Measurements from ENCODE around the gene CCDC141.

Gene CCDC141

DNA sequence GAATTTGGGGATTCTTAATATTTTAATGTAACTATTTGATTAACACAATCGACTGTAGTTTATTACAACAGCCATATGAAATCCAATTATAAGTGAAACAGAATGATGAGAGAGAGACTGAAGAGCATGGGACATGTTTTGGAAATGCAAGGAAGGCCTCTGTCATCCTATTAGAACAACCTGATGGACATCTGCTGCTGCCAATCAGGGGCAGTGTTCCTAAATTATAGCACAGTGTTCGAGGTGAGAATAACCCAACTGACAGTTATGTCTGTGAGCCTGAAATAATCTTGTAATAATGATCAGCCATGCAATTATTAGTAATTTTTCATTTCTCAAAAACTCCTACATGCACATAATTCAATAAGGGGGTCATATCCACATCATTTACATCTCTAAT, 73.6 kb downstream of the CCDC141 start:
- no peak for DNase-seq

DNA sequence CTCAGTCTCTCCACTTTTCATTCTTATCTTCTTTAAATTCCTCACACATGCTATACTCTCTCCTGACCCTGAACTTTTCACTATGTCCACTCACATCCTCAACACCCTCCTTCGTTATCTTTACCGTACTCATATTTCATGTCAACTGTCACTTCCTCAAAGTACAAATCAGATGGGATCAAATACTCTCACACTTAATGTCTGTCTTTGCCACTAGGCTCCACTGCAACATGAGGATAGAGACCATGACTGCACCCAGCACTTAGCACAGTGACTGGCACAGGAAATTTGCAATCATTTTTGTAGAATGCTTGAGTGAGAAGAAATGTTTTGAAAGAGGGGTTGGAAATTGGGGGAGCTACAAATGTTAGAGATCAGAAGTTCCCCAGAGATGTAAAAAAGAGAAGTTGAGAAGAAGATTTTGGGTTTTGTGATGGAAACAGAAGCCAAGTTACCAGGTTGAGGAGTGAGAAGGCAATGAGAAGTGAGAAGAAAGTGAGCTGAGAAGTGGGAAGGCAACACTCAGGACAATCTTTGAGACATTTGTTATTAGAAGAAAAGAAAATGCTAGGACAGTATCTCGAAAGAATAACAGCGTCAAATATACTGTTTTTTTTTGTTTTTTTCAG, 87.0 kb downstream of the CCDC141 start:
- DNase-seq: no peak

DNA sequence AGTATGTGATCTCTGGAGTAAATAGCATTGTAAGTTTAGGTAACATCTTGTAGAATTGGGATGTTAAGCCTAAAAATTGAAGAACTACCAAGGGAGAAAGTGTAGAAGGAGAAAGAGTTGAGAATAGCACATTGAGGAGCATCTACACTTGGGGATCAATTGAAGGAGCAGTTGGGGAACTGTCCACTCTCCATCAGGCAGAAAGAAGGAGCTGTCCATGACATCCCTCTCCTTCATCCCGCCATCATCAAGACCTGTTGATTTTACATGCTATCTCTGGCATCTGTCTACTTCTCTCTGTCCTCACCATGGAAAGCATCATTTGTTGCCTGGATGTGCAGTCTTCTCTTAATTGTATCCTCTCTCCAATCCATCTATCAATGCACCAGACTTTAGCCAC, 87.8 kb downstream of the CCDC141 start:
- no peak for DNase-seq

DNA sequence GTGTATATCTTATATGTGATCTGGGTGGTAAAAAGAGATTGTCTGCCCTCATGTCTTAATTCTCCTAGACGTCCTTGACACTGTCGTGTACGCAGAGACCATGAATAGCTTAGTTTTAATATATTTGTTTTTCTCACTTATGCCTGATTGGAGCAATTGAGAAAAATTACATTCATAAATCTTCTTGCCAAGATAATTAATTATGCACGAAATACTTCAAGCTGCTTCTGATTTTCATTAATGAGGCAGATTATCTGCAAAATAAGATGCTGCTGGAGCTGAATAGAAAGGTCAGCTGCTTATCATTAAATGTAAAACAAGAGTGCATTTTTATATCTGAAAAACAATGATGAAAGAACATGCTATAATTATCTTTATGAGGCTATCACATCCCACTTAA, 95.9 kb downstream of the CCDC141 start:
- DNase-seq: no peak

DNA sequence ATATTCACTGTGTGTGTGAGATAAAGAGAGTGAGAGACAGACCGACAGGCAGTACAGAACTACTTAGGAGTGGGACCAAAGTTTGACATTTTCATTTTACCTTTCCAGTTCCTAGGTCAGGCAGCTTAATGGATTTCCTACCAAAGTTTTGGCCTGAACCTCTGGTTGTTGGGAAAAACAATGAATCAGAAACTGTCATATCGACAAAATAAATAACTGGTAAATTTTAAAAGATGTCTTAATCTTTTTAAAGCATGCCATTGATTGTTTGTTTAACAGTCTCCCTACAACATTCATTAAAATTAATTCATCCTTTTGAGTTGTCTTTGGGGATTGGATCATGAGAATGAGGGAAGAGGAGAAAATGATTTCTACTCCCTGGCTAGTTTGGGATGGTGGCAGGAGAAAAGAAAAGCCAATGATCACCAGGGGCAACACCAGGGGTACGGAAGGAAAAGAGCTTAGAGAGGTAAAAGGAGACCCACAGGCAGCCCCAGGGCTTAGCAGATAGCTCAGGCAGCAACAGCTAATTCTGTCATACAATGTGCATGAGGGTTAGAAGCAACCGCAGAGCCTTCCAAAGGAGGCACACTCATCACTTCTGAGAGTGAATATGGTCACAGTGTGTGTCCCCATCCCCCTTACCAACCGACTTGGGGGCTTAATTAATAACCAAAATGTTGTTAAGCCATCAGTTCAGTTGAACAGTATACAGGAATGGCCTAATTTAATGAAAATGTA, 98.5 kb downstream of the CCDC141 start:
- DNase-seq: no peak

DNA sequence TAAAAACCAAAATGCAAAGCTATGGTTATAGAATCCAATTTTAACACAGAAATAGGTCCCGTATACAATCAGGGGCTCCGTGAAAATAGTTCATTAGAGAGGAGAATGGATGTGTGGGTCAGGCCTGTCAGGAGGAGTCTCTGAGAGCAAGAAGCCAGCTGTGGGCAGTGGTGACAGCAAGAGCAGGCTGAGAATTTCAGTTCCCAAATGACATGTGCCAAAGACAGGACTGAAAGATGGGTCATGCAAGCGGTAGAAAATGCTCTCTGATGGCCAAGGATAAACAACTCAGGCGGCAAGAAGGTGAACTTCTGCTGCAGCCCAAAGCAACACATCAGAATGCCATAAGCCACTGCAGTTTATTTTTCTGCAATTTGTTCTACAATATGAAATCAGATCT, 100.4 kb downstream of the CCDC141 start:
- no peak for DNase-seq

DNA sequence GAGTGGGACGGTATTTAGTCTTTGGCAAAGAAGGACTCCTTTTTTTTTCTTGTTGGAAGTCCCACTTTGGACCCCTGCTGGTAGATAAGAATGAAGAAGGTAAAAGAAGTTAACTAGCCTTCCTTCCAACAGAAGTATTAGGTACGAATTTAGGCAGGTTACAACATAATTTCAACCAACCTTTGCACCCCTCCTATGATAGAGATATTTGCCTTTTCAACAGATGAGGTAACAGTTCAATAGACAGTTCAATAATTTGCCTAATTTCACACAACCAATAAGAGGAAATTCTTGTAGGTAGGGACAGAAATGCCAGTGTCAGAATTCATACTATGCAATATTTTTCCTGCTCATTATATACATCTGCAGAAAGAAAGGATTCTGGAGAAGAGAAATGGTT, 100.8 kb downstream of the CCDC141 start:
- no peak for DNase-seq

DNA sequence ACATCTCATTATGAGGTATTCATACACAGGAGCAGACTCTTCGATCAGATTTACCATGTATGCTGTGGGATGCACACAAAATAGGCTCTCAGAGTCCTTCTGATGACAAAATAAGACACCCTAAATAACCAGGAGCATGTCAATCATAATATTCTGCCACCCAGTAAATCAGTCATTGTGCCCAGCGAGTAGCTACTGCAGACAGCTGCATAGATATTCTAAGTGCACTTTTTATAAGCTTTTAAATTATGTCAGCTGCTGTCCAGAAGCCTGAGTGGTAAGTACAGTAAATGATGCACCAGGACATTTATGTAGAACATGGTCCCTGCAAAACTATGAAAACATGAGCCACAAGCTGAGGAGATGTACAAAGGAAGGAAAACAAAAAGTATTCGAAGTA, 102.9 kb downstream of the CCDC141 start:
- DNase-seq: no peak

DNA sequence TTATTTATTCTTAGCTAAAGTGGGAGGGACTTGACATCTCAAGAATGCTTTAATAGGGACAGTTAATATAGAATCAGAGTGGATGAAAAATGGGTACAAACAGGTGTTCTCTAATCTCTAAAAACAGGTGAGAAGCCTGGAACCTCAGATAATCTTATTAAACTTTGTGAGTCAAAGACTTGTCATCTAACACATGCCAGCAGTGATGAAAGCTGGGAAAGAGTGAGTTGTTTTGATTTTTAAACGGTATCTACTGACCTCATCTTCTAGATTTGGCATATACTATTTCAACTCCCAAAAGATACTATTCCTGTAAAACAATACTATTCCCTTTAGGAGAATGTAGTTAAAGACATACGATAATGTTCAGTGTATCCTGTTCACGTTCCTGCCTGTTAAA, 103.4 kb downstream of the CCDC141 start:
- no peak for DNase-seq

DNA sequence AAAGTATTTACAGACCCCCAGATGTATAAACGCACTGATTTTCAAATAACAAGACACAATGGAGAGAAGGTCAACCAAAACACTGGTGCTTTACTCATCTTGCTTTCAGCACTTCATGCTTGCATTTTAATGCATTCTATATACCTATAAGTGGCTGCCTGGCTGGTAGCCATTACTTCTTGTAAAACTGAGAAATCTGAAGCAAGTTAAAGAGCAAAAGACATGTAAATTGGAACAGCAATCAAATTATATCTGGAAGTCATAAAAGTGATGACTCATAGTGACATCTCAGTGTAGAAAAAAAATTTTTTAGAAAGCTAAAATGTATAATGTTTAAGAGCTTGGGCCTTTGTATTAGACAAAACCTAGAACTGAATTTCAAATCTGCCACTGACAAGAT, 106.2 kb downstream of the CCDC141 start:
- DNase-seq: no peak

DNA sequence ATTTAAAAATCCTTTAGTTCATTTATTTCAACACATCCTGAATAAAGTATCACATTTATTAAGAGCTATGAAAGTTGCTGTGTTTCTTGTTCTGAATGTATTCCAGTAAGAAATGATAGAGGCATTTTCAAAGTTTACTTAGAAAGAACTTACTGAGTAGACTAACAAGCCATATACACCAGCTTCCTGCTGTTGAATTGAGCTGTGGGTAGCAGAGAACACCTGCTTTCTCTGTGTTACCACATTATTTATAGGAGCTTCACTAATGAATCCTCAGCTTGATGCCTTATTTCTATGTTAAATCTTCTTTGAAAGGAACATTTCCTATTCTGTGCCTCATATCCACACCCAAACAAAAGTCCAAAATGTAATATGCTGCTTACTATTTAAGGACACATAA, 115.4 kb downstream of the CCDC141 start:
- DNase-seq: no peak

DNA sequence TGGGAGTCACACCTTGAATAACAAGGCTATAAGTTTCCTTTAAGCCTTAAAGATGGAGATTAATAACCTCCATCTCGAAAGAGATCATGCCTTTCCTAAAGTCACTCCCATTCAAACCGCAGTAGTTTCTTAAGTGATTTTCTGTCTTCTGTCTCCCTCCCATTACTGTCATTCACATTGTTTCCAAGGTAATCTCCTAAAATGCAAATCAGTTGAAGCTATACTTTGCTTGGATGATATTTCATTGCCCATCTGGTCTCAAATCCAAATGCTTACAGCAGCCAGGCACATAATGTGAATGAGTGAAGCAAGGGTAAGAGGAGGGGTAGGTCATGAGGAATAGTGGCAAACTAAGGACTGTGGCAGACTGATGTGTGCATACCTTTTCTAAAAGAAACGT, 116.4 kb downstream of the CCDC141 start:
- DNase-seq: no peak

DNA sequence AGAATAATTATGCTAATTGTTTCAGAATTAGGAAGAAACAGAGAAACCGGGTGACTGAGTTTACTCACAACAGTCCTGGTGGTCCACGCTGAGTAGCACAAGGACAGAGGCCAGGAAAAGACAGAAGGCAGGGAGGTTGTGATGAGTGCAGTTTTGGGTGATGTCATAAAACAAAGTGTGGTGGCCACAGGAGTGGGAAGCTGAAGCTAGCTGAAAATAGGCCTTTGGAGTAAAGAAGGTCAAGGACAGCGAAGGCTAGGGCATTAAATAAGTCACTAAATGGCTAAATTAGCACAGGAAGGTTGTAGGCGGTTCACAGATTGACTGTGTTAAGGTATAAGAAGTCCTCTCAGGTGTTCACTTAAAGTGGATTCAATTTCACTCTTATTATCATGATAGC, 121.9 kb downstream of the CCDC141 start:
- no peak for DNase-seq

DNA sequence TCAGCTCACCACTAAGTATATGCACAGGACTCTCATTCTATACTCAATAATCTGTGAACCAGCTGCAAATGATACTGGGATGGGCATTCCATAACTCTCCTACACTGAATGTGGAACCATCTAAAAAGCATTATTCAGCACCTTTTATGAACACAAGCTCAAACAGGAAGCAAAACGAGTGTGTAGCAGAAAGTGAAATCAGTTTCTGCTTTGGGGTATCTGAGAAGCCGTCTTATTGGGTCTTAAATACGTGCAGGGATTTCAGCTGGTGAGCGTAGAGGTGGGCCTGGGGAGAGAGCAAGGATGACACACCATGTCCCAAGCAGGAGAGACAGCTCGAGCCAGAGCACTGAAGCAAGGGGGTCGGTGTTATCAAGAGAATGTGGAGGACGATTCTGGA, 122.8 kb downstream of the CCDC141 start:
- no peak for DNase-seq

DNA sequence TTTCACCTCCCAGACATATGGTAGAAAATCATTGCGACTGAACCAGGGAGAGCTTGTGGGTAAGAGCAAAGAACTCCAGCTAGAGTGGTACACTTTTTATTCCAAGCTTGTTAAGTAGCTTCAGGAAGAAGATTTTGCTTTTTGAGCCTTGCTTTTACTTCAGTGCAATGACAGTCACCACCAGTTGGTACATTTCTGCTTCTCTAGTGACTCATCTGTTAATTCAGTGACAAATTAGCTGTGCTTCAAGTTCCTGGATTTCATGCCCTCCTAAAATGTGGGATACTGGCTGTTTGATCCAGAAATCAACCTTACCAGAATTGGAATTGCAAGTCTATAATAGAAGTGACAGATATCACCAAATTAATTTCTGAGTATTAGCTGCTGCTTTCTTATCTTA, 125.1 kb downstream of the CCDC141 start:
- no peak for DNase-seq

DNA sequence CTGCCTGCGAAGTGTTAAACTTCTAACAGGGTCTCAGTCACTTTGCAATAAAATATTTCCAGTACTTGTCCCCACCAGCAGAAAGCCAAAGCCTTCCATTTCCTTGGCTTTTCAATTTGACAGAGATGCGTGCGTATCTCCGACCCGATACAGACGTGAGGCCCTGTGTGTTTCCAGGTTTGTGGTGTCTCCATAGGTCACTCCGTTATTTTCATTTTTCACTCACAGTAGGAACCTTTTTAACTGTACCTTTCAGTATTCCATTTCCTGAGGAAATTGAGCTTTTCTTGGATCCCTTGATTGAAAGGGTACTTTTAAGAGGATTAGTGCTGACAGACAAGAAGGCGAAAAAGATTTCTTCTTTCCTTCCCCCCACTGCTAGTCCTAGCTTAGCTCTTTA, 126.4 kb downstream of the CCDC141 start:
- no peak for DNase-seq

DNA sequence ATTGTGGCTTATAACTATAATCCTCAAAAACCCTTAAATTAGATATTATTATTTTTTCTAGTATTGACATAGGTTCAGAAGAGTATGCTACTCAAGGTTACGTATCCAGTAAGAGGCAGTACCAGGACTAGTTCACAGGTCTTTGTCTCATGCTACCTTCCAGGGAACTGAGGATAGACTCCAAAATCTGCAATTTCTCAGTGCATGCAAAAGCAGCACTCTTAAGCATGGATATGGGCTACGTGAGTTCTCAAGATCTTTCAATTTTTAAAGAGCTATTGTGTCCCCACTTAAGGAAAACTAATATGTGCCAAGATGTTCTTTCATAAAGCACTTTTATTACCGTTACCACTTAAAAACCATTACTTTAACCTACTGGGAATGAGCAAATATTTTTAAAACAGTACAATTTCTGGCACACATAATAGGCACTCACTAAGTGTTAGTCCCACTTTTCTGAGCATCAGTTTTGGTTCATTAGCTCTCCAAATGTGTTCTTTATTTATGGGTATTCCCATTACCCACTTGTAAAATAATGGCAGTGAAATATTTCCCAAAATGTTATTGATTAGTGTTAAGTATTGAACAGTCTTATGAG, 128.9 kb downstream of the CCDC141 start:
- no peak for DNase-seq

DNA sequence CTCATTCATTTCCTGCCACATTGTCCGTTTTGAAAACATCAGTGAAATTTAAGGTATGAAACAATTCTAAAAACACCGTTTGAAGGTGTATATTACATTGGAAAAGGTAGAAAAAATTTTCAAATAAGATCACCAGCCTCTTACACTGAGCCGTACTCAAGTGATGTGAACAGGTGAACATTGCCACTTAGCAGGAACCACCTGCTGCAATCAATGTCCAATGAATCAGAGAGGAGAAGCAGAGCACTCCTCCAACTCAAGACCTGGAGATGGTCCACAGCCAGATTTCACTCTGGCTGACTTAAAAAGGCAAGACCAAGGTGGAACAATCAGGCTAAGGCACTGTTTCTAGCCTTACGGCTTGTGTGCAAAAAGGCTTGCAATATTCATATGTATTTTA, 132.4 kb downstream of the CCDC141 start:
- DNase-seq: no peak

DNA sequence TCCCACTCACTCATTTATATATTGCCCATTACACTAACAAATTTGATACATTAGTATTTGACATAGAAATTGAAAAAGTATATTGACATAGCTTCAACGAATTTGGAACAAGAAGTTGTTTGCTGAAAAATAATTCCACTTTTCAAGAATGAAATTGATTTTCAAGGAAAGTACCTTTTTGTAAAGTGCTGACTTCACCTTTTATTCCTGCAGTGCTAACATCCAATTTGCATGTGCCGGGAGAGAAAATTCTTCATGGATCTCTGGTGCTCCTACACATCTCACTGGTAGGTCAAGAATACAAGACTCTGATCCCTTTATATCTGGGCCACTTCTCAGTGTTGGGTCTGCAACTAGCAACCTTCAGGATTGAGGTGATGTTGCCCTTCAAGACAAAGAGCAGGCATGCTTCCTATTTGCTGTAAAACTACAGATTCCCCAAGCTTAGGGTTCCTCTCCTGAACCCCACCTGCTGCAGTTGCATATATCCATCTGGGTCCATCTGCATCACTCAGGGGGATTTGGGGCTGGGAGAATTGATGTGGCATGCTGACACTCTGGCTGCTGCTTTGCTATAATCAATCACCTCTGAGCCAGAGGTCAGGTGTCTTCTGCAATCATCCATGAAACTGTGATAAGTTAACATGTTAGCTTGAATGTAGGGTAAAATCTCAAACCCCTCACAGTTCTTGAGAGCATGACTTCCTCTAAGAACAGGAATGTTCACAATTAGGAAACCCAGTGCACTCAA, 134.3 kb downstream of the CCDC141 start:
- DNase-seq: no peak

DNA sequence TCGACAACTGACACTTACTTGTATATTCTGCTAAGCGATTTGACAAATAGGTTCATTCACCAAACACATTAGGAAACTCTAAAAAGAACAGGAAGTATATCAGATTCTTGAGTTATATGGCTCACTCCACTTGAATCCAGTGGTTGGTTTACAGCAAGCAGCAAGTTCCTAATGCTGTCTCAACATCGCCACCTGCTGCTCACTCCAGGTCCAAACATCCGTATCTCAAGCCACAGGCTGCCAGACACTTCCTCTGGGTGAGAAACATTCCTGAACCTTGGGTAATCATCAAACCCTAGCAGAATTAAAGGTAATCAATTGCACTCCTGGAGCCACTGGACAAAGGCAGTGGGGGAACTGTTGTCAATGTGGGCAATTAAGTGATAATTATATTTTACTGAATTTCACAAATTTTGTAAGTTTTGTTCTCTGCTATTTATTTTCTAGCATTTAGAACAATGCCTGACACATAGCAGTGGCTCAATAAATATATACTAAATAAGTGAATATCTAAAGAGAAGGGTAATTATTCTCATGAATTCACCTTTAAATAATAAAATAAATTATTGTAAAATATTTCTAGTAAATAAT, 135.6 kb downstream of the CCDC141 start:
- peak; percentile 78 to 84 for DNase-seq

DNA sequence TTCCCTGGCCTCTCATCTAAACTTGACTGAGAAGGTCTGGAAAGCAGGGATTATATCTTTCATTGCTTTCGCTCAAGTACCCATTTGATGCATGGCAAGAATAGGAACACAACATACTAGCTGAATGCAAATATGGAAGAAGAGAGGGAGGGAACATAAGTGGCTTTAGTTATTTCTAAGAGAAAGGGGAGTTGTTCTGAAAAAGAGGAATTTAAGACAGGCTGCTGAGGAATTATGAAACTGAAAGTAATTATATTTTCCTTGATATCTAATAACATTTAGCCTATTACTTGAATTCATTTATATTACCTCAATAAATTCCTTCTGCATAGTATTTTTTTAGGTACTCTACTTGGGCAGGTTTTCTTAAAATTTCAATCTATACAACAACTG, 136.9 kb downstream of the CCDC141 start:
- no peak for DNase-seq

DNA sequence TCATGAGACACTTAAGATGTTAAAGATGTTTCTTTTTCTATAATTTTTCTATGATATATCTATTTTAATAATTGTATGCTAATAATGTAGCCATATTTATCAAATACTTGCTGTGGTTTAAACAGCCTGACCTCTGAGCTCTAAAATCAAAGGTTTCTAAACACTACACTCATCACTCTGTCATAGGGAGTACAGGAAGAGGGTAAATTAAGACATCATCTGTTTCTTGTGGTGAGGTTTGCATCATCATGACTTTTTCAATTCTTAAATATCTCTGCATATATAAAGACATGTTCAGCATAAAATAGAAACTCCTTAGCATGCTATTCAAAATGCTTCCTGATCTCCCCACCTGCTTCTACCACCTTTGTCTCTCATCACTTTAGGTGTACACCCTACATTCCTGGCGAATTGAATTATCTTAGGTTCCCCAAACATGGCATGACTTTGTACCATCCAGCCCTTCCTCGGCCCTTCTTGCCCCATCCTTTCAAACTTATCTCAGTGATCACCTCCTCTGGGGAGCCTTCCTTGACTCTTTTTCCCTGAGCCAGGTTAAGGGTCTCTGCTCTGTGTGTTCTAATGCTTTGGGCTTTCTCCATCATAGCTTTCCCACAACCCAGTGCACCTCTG, 137.4 kb downstream of the CCDC141 start:
- DNase-seq: no peak

DNA sequence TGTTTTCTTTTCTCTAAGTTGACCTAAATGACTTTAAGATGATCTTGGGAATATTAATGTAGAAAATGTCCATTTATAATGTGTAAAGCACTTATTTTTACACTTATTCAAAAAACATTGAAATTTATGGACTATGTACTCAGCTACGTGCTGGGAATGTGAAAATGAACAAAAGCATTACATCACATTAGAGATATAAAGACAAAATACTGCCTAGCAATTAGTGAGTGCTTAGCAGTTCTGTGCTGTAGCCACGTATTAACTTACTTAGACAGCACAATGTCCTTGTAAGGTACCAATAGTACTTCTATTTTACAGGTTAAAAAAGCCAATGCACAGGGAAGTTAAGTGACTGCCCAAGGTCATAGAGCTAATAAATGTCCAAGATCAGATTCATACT, 138.9 kb downstream of the CCDC141 start:
- DNase-seq: no peak

All from activated CD4-positive, alpha-beta T cell treated with anti-CD3 and anti-CD28 coated beads, Interleukin-2, amount 50 U/mL, for 48 hours (primary cell).